HG02763 (cell line): ENCODE results near the gene YPEL3.
A peak's percentile ranks its signal among the peaks of the same experiment; 100 is the strongest.

Experiments used
- ATAC-seq: cut with Tn5 transposase; IDR thresholded peaks from one replicate; pipeline ENCODE4 v1.9.1; 2021; ENCODE audit warnings: mild to moderate bottlenecking, moderate library complexity; ENCODE audit not compliant: unreplicated experiment

Gene YPEL3

DNA sequence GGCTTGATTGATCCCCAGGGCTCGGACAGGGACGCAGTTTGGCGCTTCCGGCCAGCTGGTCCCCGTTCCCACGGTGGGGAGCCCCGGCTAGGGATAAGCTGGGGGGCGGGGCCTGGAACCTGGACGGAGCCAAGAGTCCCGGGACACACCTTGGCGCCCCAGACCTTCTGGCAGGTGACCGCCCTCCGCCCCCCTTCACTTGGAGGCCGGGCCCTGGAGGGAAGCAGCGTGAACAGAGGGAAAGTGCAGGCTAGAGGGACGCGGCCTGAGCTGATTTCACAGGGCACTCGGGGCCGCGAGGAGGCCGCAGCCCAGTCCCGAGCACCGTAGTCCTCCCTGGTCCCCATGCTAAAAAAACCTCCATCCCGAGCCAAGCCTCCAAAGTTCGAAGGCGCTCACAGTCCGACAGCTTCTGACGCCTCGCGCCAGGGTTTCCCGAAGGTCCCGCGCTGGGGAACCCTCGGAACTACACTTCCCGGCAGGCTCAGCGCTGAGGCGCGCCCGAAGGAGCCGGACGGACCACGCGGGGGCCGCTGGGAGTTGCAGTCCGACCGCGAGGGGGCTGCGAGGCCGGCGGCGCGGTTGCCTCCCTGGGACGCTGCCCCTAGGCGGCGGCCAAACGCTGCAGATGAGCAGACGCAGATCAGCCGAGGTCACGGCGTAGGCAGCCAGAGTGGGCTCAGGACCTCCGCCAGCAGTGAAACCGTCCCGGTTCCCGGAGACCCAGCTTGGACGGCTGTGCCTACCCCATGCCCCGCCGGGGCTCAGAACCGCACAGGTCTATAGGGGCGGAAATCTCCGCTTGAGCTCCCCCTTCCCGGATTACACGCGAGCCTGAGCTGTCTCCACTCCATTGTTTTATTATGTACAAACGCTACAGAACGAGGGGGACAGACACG, 4.3 kb downstream of the YPEL3 start, which contains the start of gene TBX6:
TSS of gene TBX6 (minus strand) at position 451 of the 899 bp plus-strand sequence. CDS start 731 bp downstream, outside the sequence.
- ATAC-seq, result peak; percentile 67

DNA sequence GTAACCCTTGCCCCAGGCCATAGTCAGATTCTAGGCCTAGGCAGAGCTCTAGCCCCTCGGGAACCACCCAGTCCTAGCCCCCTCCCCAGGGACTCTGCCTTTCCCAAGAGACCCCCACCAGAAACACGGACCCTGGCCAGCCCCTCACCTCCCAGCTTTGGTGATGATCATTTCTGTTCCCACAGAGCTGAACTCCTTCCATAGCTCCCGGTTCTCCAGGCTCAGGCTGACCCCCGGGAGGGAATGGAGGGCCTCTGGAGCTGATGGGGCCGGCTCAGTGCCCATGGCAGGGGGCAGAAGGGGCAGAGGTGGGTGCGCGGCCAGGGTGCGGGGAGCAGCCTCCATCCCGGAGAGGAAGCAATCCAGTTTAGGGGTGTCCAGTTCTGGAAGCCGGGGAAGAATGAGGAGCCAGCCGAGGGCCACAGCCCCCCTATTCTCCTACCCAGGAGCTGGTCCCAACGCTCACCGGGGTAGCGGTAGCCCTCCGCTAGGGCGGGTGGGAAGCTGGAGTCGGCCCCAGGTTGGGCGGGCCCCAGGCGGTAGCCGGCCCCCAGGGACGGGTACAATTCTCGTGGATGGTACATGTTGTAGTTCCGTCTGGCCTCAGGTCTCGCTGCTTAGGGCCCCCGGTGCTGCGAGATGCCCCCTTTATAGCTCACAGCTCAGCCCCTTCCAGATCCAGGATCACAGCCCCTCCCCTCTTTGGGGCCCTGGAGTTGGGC, 5.2 kb downstream of the YPEL3 start:
- no peak for ATAC-seq

DNA sequence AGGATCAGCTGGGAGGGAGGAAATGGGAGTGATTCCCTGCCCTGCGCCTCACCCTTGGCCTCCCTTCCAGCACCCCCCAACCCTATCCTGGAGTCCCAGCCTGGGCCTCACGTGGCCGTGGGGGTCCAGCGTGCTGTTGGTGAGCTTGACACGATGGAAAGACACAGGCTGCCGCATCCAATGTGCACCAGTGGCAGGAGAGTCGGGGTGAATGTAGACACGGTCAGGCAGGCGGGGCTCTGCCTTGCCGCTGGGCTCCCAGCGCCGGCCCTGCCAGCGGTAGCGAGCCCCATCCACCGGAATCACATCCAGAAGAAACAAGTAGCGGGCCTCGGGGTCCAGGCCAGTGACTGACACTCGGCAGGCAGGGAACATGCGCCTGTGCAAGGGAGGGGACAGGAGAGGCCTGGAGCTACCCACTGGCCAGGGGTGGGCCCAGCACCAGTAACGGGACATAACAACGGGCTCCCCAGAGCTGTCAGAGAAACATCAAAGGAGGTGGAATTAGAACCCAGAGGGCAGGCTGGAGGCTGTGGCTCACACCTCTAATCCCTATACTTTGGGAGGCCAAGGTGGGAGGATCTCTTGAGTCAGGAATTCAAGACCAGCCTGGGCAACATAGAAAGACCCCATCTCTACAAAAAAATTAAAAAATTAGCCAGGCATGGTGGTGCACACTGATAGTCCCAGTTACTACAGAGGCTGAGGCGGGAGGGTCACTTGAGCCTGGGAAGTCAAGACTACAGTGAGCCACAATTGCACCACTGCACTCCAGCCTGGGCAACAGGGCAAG, 7.0 kb downstream of the YPEL3 start:
- no peak for ATAC-seq

DNA sequence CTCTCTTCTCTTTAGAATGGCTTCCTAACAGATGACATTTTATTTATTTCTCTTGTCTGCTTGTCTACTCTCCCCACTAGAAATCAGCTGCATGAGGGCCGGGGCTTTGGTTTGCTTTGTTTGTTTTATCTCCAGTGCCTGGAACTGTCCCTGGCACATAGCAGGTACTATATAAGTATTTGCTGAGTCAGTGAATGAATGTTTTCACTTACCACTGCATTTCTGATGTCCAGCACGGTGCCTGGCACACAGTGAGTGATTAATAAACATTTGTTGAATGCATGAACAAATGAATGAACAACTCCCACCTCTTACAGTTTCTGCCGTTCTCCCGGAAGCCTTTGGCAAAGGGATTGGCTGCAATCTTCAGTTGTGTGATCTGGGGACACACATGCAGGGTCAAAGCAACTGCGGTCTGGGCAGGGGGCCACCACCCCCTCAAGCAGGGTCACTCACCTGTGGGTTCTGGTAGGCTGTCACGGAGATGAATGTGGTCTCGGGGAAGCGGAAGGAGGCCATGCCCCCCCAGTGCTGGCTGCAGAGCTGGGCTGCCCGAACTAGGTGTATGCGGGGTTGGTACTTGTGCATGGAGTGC, 7.7 kb downstream of the YPEL3 start:
- ATAC-seq, result no peak

DNA sequence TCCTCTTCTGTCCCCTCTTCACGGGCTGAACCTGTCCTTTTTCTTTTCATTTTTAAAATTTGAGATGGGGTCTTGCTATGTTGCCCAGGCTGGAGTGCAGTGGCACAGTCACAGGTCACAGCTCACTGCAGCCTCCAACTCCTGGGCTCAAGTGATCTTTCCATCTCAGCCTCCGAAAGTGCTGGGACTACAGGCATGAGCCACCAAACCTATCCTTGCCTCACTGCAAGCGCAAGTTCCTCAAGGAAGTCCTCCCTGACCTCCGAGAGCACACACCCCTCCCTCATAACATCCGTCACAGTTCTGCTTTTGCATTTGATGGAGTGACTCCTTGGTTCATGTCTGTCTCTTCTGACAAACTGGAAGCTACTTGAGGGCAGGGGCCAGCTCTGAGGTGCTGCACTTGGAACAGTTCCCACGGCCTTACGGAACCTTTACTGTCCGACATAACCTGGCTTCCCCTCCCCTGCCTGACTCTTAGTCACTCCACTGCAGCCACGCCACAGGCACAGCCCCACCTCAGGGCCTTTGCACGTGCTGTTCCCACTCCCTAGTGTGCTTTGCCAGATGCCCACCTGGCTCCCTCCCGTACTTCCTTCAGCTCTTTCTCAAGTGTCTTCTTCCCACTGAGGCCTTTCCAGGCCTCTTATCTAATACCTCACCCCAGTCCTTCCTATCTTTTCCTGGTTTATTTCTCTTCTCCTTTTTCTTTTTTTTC, 8.7 kb downstream of the YPEL3 start:
- ATAC-seq, result no peak

DNA sequence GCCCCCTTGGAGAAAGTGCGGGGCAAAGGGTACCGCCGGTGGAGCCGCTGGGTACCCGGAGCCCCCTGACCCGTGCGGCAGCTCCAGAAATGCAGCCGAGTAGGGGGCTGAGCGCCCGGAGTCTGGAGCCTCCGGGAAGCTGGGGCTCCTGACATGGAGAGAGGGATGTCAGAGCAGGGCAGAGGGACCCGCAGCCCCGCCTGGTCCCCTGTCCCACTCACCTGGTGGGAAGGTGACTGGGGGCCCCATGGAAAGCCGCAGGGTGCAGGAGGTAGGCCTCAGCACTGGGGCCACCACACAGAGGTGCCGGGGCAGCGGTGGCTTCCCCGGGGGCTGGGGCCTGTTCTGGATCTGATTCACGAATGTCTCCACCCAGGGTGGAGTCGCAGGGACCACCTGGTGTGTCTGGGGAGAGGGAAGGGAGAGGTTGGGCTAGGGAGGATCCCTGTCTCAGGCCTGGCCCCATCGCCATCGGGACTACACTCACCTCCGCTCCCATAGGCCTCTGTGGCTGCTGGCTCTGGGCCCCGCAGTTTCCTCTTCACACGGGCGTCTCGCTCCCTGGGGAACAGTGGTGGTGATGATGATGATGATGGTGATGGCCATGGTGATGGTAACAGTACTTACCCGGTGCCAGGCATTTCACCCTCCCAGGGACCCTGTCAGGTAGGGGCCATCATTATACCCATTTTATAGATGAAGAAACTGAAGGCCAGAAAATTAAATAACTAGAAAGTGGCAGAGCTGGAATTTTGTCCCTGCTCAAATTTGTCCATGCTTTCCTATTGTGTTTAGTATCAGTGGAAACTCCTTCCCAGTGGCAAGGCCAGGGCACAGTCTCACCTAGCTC, 9.5 kb downstream of the YPEL3 start:
- no peak for ATAC-seq

DNA sequence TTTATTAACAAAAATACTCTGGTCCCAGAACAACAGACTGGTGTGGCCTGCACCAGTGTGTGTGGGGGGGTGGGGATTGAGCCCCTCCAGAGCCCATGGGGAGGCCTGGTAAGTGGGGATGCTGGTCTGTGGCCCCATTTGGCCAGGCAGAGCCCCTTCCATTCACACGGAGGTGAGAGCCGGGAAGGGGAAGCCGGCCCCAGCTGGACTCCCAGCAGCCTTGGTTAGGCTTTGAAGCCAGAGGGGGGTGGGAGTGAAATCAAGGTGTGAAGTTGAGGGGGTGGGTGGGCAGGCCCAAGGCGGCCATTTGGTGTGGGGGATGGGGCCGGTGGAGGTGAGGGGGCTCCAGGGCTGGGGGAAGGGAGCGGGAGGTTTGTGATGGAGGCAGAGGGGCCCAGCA, 10.2 kb downstream of the YPEL3 start:
- ATAC-seq, result no peak

DNA sequence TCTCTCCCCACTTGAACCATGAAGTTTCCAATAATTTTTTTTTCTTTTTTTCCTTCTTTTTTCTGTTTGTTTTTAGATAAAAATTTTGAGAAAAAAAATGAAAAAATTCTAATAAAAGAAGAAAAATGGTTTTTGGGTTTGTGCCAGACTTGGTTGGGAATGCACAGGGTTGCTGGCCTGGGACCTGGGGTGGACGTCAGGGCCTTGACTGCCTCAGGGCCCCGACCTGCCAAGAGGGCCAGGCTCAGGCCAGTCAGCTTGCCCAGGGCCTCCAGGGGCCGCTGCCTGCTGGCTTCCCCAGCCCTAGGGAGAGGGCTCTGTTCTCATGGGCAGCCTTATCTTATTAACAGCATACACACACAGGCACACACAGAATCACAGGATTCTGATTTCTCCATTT, 10.8 kb downstream of the YPEL3 start:
- no peak for ATAC-seq

DNA sequence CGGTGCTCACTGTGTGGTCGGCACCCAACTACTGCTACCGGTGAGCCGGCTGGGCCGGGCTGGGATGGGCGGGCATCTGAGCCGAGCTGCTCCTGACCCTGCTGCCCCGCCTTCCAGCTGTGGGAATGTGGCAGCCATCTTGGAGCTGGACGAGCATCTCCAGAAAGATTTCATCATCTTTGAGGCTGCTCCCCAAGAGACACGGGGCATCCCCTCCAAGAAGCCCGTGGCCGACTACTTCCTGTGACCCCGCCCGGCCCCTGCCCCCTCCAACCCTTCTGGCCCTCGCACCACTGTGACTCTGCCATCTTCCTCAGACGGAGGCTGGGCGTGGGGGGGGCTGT, 11.2 kb downstream of the YPEL3 start:
- no peak for ATAC-seq

DNA sequence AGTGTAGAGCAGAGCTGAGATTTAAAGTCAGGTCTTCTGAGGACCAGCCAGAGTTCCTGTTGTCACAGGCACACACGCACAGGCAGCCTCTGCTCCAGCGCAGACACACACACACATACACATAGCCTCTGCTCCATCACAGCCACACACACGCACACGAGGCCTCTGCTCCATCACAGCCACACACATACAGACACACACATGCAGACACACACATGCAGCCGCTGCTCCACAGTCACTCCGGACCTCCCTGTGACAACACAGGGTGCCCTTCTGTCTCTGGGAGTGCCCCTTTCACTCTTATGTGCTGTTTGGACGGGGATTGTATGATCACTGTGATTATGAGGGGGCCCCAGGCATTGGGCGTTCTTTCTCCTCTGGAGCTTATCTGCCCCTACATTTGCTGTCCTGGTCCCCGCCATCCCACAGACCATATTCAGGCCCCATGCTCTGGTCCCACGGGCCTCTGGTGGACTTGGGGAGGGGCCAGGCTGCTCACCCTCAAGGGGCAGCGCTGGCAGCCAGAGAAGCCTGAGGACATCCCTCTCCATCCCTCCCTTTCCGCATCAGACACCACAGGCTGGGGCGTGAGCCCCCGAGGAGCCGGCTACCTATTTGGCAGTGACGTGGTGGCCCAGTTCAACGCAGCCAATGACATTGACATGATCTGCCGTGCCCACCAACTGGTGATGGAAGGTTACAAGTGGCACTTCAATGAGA, 11.8 kb downstream of the YPEL3 start:
- ATAC-seq, result no peak

DNA sequence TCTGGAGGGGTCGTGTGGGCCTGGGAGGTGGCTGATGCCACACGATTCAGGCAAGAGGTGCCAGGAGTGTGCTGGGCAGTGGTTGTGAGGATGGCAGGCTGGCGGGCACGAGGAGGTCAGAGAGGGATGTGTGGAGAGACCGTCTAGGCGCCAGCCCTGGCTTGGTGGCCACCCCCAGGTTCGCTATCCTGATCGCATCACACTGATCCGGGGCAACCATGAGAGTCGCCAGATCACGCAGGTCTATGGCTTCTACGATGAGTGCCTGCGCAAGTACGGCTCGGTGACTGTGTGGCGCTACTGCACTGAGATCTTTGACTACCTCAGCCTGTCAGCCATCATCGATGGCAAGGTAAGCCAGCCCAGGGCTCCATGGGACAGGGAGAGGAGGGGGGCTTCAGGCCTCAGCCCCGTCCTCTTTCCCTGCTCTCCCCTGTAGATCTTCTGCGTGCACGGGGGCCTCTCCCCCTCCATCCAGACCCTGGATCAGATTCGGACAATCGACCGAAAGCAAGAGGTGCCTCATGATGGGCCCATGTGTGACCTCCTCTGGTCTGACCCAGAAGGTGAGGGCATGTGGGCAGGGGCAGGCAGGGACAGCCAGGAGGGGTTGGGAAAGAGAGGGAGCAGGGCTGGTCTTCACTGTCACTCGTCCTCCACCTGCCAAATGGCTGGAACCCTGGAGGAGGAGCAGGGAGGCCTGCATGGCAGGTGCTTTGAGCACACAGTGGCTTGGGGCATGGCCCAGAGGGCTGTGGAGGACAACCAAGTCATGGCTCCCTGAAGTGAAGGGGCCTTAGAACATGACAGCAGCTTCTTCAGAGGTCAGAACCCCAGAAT, 12.6 kb downstream of the YPEL3 start:
- ATAC-seq, result no peak

DNA sequence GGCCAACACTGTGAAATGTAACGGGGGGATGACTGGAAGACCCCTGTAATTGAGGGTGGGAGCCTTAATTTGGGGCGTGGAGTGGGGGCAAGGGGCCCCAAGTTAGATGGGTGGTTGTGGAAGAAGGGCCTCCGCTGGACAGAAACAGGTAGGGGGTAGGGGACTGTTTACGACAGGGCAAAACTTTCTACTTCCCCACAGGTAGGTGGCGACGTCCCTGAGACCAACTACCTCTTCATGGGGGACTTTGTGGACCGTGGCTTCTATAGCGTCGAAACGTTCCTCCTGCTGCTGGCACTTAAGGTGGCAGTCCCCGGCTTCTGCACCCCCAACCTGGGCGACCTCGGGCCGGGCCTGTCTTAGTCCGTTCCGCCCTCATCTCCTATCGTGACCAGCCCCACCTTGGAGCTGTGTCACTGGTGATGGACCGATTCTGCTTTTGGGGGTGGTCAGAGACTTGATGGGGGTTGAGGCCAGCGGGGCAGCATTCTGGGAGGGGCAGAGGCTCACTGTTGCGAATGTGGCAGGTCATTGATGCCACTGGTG, 13.4 kb downstream of the YPEL3 start:
- ATAC-seq, result no peak

DNA sequence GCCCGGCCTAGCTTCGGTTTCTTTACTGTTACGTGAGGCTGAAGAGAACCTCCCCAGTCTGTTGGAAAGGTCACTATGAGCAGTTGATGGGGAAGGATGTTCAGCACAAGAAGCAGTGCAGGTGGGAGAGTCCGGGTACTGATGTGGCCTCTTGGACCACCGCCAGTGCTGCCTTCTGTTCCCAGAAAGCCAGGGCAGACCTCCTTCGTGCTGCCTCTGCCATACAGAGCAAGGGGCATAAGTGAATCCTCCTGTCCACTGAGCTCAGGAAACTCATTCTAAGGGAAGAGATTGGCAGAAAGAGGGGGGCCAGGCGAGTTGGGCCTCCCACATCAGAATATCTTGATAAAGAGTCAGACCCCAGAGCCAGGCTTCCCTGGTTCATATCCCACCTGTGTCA, 16.5 kb downstream of the YPEL3 start:
- ATAC-seq, result no peak

DNA sequence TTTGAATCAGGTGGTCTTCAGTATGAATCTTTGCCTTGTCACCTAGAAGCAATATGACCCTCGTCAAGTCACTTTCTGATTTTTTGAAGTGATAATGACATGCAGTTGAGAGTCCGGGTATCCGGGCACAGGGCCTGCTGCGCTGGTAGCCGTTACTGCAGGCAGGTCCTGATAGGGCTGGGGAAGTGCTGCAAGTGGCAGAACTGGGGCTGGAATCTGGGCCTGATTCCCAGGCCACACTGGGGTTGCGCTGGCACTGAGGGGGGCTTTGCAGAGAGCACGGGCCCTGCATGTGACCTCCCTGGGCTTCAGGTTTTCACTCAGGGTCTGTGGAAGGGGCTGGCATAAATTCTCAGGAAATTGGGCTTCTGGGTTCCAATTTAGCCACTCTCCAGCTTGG, 17.3 kb downstream of the YPEL3 start:
- no peak for ATAC-seq

DNA sequence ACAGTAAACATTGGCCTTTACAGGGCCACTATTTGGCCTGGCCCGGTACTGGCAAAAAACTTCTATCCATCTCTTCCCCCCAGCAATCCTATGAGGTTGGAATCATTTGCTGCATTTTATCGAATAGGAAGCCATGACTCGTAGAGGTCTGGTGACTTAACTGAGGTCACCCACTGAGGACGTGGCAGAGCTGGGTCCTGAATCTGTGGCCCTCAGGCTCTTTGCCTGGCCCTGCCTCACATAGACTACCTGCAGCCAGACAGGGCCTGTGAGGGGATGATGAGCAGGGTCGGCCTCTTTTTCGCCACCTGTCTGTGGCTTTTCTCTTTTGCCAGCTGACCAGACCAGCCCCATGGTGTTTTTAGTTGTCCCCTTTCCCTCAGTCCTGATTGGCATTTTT, 18.4 kb downstream of the YPEL3 start:
- no peak for ATAC-seq

DNA sequence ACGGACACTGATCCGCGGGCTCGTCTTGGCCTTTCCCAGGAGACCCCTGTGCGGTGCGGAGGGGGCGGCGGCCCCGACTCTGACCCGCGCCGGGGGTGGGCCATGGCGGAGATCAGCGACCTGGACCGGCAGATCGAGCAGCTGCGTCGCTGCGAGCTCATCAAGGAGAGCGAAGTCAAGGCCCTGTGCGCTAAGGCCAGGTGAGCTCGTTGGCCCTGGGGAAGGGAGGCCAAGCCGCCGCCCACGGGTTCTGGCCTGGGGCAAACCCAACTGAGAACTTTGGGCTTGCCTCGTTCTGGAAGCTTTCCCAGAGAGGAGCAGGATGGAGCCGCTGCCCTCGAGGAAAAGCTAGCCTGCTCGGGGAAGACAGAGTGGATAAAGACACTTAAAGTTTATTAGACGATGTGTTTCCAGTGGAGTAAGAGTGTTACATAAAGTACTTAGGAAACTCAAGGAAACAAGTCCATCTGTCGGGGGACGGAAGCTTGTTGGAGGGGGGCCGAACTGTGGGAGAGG, 19.7 kb downstream of the YPEL3 start:
- peak; percentile 14 for ATAC-seq

DNA sequence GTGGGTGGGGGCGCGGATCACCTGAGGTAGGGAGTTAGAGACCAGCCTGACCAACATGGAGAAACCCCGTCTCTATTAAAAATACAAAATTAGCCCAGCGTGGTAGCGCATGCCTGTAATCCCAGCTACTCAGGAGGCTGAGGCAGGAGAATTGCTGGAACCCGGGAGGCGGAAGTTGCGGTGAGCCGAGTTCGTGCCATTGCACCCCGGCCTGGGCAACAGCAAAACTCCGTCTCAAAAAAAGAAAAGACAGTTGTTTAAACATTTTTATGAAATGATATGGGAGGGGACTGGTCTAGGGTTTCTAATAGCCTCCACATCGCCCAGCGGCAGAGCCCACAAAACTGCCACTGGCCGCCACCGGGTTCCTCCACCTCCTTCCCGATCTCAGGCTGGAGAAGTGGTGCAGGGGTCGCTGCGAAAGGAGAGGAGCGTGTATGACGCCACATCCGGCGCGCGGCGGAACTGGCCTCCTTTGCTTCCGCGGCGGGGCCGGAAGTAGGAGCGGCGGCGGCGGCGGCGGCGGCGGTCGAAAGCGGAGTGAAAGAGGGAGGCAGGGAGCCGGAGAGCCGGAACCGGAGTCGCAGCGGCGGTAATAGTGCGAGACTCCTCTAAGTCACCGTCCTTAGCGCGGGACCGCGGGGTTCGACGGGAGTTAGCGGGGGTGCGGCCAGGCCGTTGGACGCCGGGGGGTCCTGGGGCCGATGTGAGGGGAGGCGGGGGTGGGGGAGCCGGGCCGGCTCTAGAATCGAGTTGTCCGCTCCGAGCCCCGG, 20.3 kb downstream of the YPEL3 start, which contains the start of gene PPP4C:
TSS of gene PPP4C (plus strand) at position 492 of the 773 bp plus-strand sequence. CDS start 384 bp downstream, outside the sequence.
- ATAC-seq, result peak; percentile 82
